ENCODE measurements around the gene PLSCR4.
"Not testable (repeated sequence)": the region's sequence is repeated elsewhere in the genome, so short reads cannot be mapped to it uniquely, and the experiment has no call there.

The PLSCR4 gene

DNA sequence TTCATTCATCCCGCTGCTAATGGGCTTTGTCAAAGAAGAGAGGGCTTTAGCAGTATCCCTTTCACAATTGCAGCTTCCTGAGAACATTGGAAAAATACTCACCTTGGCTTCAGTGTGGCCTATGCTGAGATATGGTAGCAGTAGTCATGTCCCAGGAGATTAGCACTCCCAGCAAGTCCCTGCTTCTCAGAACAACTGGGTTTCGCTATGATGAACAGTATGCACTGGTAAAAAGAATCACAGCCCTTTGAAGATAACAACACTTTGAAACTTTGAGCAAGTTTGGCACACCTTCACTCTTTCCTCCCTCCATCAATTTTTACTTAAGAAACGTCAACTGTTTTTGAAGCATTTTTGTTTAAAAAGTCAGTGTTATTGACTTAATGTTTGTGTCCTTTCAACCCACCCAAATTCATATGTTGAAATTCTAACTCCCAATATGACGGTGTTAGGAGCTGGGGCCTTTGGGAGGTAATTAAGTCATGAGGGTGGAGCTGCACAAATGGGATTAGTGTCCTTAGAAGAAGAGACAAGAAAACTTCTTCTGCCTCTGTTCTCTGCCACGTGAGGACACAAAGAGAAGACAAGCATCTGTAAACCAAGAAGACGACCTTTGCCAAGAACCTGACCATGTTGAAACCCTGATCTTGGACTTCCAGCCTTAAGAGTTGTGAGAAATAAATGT, 17.8 kb upstream of the PLSCR4 start:
- no peak overlapping the region for H3K27ac Mint-ChIP-seq
- H3K9me3 Mint-ChIP-seq = no peaks in the 10 kb centered on the region
- no peak for DNase-seq
- H3K27me3 Mint-ChIP-seq = no peaks in the 10 kb centered on the region
- H3K4me1 Mint-ChIP-seq (ENCODE audit: low read depth in 2 of 2) = no peaks in the 10 kb centered on the region
- H3K4me3 Mint-ChIP-seq = no peak overlapping the region
- no peak for ATAC-seq (replicated peaks)
- no peaks in the 10 kb centered on the region for H3K36me3 Mint-ChIP-seq (ENCODE audit: insufficient read depth)

DNA sequence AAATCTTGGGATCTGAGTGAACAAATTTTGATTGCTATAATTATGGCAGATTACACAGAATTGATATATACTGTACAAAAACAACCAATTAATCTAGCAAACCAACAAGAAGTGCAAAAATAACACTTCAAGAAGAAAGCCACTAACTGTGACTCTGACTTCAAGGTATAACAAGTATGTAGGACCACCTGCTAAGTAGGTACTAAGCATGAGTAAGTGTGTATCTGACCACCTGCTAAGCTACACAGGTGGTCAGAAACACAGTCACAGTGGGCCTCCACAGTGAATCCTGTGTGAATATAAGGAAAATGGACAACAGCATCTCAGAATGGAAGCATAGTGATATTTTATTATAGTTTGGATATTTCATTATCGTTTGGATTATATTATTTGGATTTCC, 14.8 kb upstream of the PLSCR4 start:
- H3K27ac Mint-ChIP-seq = no peak overlapping the region
- H3K4me1 Mint-ChIP-seq (ENCODE audit: low read depth in 2 of 2) = no peaks in the 10 kb centered on the region
- H3K4me3 Mint-ChIP-seq = no peak overlapping the region
- H3K9me3 Mint-ChIP-seq = no peaks in the 10 kb centered on the region
- no peak for ATAC-seq (replicated peaks)
- H3K27me3 Mint-ChIP-seq = no peaks in the 10 kb centered on the region
- no peak for DNase-seq
- no peaks in the 10 kb centered on the region for H3K36me3 Mint-ChIP-seq (ENCODE audit: insufficient read depth)

DNA sequence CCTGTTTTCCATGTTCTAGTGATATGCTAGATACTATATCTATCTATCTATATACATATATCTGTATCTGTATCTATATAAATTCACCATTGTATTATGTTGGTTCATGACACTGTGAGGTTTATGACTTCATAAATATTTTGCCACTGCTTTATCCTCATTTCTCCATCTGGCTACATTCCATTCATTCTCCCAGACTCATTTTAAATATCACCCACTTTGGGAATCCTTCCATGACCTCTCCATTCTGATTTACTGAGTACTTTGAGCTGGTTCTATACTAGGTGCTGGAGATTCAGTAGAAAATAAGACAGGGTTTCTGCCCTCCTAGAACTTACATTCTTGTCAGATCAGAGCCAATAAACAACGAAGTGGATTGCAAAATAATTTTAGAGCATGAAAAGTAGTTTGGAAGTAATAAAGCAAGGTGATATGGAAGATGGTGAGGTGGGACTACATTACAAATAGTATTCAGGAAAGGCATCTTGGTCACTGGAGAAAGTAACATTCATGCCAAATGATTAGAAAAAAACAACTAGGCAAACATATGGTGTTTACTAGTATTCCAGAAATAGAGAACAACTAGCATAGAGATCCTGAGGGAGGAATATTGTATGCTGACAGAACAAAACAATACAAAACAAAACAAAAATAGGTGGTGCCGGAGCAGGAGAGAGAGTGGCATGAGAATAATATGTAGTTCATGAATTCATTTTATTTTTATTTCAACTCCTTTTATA, 11.6 kb upstream of the PLSCR4 start:
- Mint-ChIP-seq H3K4me3 (no peak overlapping the region), H3K4me1 (ENCODE audit: low read depth in 2 of 2) (no peaks in the 10 kb centered on the region), H3K27me3 (peaks cover 0 to 6% of the 10 kb centered on the region in 2 donors), H3K36me3 (ENCODE audit: insufficient read depth) (no peaks in the 10 kb centered on the region), H3K27ac (no peak overlapping the region), H3K9me3 (no peaks in the 10 kb centered on the region)
- DNase-seq (no peak), ATAC-seq (replicated peaks) (no peak)

DNA sequence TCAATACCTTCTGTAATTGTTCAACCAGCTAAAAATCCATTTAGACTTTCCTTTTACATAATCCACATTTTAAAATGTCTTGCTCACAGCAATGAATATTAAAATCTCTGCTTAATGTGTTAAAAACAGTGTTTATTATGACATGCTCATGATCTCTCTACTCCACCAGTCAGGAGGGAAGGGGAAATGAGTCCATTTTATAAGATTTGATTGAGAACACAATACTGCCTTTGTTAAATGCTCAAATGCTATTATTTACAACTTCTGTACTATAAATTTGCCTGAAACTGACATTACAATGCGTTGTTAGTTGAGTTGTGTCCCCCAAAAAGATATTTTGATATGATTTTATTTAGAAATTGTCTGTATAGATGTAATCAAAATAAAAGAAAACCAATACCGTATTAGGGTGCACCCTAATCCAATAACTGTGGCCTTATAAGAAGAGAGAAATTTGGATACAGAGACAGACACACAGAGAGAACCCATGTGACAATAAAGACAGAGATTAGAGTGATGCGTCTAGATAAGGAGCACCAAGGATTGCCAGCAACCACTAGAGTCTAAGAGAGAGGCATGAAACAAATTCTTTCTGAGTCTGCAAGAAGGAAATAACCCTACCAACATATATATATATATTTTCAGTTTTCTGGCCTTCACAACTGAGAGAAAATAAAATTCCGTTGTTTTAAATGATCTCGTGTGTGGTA, 9.1 kb upstream of the PLSCR4 start:
- no peaks in the 10 kb centered on the region for H3K36me3 Mint-ChIP-seq (ENCODE audit: insufficient read depth)
- no peak for ATAC-seq (replicated peaks)

DNA sequence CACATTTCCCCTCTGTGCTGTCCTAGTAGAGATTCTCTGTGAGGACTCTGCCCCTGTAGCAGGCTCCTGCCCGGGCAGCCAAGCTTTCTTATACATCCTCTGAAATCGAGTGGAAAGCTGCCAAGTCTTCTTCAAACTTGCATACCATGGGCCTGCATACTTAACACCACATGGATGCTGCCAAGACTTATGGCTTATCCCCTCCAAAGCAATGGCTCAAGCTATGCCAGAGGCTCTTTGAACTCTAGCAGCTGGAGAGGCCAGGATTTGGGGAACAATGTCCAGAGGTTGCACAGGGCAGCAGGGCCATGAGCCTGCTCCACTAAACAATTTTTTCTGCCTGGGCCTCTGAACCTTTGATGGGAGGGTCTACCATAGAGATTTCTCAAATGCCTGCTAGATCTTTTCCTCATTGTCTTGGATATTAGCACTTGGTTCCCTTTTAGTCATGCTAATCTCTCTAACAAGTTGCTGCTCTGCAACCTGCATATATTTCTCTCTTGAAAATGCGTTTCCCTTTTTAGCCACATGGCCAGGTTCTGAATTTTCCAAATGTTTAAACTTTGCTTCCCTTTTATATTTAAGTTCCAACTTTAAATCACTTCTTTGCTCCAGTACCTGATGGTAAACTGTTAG, 6.1 kb upstream of the PLSCR4 start:
- Mint-ChIP-seq H3K27me3 (peaks cover 5 to 27% of the 10 kb centered on the region in 2 donors), H3K27ac (no peak overlapping the region), H3K36me3 (ENCODE audit: insufficient read depth) (no peaks in the 10 kb centered on the region), H3K4me3 (no peak overlapping the region), H3K9me3 (peaks cover 0 to 1% of the 10 kb centered on the region in 2 donors), H3K4me1 (ENCODE audit: low read depth in 2 of 2) (no peaks in the 10 kb centered on the region)
- DNase-seq (no peak), ATAC-seq (replicated peaks) (no peak)

More for the DNA sequence above, 9.1 kb upstream of the PLSCR4 start:
- Mint-ChIP-seq H3K4me3 (no peak overlapping the region), H3K27me3 (peaks cover 0 to 10% of the 10 kb centered on the region in 2 donors), H3K27ac (no peak overlapping the region), H3K4me1 (ENCODE audit: low read depth in 2 of 2) (no peaks in the 10 kb centered on the region), H3K9me3 (no peaks in the 10 kb centered on the region)
- DNase-seq = no peak

DNA sequence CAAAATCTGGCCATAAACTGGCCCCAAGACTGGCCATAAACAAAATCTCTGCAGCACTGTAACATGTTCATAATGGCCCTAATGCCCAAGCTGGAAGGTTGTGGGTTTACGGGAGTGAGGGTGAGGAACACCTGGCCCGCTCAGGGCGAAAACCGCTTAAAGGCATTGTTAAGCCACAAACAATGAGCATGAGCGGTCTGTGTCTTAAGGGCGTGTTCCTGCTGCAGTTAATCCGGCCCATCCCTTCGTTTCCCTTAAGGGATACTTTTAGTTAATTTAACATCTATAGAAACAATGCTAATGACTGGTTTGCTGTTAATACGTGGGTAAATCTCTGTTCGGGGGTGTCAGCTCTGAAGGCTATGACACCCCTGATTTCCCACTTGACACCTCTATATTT, 1.5 kb upstream of the PLSCR4 start:
- not testable (repeated sequence) for H3K27ac Mint-ChIP-seq; H3K9me3 Mint-ChIP-seq; DNase-seq; H3K4me3 Mint-ChIP-seq; H3K4me1 Mint-ChIP-seq (ENCODE audit: low read depth in 2 of 2); ATAC-seq (replicated peaks); H3K36me3 Mint-ChIP-seq (ENCODE audit: insufficient read depth)
- peaks cover 27 to 41% of the 10 kb centered on the region in 2 donors for H3K27me3 Mint-ChIP-seq

DNA sequence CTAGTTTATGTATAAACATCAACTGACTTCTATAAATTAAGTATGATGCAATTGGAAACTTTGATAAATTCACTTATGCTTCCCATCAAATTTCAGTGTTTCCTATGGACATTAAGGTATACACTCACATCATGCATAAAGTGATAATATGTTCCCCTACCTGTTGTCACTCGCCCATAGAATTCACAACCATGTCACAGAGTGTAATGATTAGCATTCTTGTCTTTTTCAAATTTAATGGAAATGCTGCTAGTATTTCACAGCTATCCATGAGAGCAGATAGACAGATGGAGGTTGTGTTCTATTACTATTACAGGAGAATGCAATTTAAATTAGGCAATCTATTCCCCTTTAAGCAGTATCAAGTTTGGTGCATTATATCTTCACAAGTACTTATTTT, 984 bp downstream of the PLSCR4 start:
- H3K4me3 Mint-ChIP-seq = peak overlapping the region in 1 of 2 donors; percentile 70
- H3K27me3 Mint-ChIP-seq = peaks cover 27 to 38% of the 10 kb centered on the region in 2 donors
- H3K36me3 Mint-ChIP-seq (ENCODE audit: insufficient read depth) = no peaks in the 10 kb centered on the region
- no peak overlapping the region for H3K27ac Mint-ChIP-seq
- DNase-seq = no peak
- H3K4me1 Mint-ChIP-seq (ENCODE audit: low read depth in 2 of 2) = peaks cover 0 to 4% of the 10 kb centered on the region in 2 donors
- no peak for ATAC-seq (replicated peaks)
- H3K9me3 Mint-ChIP-seq = peaks cover 0 to 1% of the 10 kb centered on the region in 2 donors

DNA sequence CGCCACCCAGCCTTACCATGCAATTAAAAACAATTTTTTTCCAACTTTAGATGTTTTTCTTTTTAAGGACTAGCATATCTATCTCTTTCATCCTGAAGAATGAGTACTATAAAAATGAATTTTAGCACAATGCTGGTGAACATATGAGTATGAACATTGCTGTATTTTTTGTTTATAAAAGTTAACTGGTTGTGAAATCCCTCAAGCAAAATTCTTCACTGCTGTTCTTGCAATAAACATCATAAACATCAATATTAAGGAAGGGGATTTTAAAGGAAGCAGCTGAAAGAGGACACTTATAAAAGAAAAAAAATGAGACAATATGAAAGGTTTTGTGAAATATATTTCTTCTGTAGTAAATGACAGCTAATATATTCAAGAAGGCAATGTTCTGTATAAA, 3.0 kb downstream of the PLSCR4 start:
- no peak overlapping the region for H3K27ac Mint-ChIP-seq
- H3K9me3 Mint-ChIP-seq = no peaks in the 10 kb centered on the region
- H3K4me1 Mint-ChIP-seq (ENCODE audit: low read depth in 2 of 2) = peaks cover 0 to 4% of the 10 kb centered on the region in 2 donors
- ATAC-seq (replicated peaks) (no peak), DNase-seq (no peak)
- H3K36me3 Mint-ChIP-seq (ENCODE audit: insufficient read depth) = no peaks in the 10 kb centered on the region
- H3K27me3 Mint-ChIP-seq = peaks cover 27 to 30% of the 10 kb centered on the region in 2 donors
- H3K4me3 Mint-ChIP-seq = no peak overlapping the region

DNA sequence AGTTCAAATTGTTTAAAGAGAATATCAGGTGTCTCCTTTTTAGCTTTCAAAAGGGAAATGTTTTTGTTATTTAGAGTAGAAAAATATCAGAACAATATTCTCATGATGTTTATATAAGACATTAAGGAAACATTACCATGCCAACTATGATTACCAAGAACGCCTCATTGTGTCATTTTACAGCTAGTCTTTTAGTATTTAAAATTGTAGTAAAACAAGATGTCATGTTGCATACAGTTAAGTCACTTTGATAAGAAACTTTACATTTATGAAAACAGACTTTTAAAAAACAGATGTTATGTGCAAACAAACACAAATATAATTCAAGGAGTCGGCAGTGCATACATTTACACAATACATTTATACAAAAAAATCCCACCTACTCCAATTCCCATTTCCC, 4.4 kb downstream of the PLSCR4 start:
- DNase-seq (no peak), ATAC-seq (replicated peaks) (no peak)
- H3K4me1 Mint-ChIP-seq (ENCODE audit: low read depth in 2 of 2) = peaks cover 0 to 4% of the 10 kb centered on the region in 2 donors
- H3K4me3 Mint-ChIP-seq = no peak overlapping the region
- H3K36me3 Mint-ChIP-seq (ENCODE audit: insufficient read depth) = no peaks in the 10 kb centered on the region
- H3K9me3 Mint-ChIP-seq = no peaks in the 10 kb centered on the region
- peaks cover 16 to 18% of the 10 kb centered on the region in 2 donors for H3K27me3 Mint-ChIP-seq
- H3K27ac Mint-ChIP-seq = no peak overlapping the region

DNA sequence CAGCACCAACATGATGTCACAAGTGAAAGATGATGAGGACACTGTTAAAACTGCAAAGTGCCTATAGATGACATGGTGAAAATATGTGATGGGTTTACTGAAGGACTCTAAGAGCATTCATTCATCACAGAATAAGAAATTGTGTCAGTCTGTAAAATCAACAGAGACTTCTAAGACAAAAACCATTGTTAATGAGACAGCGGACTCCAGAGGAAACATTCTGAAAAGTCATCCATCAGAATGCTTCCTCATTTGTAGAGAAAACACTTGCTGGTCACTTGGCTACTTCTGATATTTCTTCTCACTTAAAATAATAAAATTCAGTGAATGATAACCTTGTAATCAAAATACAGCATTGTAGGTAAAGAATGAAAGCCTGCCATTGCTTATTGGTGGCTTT, 7.3 kb downstream of the PLSCR4 start:
- no peaks in the 10 kb centered on the region for H3K36me3 Mint-ChIP-seq (ENCODE audit: insufficient read depth)
- H3K27ac Mint-ChIP-seq = no peak overlapping the region
- H3K9me3 Mint-ChIP-seq = no peaks in the 10 kb centered on the region
- DNase-seq (no peak), ATAC-seq (replicated peaks) (no peak)
- H3K27me3 Mint-ChIP-seq = no peaks in the 10 kb centered on the region
- no peak overlapping the region for H3K4me3 Mint-ChIP-seq
- H3K4me1 Mint-ChIP-seq (ENCODE audit: low read depth in 2 of 2) = no peaks in the 10 kb centered on the region

DNA sequence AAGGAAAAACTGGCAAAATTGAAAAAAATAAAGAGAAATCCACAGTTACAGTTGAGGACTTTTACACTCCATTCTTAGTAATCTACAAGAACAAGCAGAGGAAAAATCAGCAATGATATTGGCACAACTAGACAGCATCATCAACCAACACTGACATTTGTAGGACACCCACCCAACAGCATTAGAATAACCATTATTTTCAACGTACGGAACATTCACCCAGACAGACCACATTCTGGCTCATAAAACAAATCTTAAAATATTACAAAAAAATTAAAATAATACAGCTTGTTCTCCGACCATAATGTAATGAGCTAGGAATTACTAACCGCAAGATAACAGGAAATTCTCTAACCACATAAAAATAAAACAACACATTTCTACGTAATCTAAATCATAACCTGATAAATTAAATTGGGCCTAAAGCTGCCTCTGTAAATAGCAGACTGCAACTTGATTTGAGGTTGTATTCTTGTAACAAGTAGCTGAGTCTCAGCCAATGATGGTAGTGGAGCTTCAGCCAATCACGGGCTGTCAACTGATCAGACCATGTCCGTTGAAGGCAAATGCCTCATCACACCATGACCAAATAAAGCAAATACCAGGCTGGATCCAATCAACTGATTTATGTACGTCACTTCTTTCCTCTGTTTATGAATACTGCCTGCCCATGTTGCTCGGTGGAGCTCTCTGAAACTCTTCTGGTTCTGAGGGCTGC, 9.2 kb downstream of the PLSCR4 start:
- Mint-ChIP-seq H3K27ac (no peak overlapping the region), H3K36me3 (ENCODE audit: insufficient read depth) (no peaks in the 10 kb centered on the region), H3K4me3 (no peak overlapping the region), H3K4me1 (ENCODE audit: low read depth in 2 of 2) (no peaks in the 10 kb centered on the region), H3K9me3 (no peaks in the 10 kb centered on the region), H3K27me3 (no peaks in the 10 kb centered on the region)
- DNase-seq (no peak), ATAC-seq (replicated peaks) (no peak)

DNA sequence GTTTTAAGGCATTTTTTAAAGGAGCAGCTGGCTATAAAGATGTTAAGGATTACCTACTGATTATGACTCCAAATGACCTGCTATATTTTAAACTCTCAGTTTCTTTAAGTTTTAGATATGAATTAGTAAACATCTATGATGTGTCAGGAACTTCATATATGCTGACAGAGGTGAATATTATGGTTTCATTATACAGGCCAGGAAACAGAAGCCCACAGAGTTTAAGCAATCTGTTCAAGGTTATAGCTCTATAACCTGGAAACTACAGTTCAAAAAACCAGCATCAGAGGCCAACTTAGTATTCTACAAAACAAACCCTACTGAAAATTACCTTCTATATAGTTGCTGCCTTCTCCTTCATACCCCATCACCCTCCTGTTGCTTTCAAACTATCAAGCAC, 17.4 kb downstream of the PLSCR4 start:
- Mint-ChIP-seq H3K9me3 (peaks cover 8 to 12% of the 10 kb centered on the region in 2 donors), H3K36me3 (ENCODE audit: insufficient read depth) (no peaks in the 10 kb centered on the region), H3K4me1 (ENCODE audit: low read depth in 2 of 2) (no peaks in the 10 kb centered on the region), H3K27ac (no peak overlapping the region), H3K27me3 (no peaks in the 10 kb centered on the region), H3K4me3 (no peak overlapping the region)
- ATAC-seq (replicated peaks) = no peak
- DNase-seq = no peak

DNA sequence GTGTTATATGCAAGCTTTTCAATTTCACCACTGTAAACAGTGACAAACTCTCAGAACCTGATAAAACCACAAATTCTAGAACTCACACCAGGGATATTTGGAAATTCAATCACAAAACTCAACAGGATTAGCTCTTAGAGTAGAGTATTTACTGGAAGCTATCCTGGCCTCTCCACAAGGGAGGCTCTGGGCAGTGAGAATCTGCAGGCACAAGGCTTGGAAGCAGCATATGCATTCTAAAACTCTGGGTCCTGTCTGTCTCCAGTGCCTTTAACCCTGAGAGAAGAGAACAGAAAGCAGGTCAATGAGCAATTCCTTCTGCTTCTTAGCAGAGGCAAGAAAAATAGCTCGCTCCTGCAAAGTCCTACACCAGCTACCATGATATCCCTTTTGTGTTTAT, 23.4 kb downstream of the PLSCR4 start:
- H3K36me3 Mint-ChIP-seq (ENCODE audit: insufficient read depth) = no peaks in the 10 kb centered on the region
- no peak overlapping the region for H3K27ac Mint-ChIP-seq
- no peaks in the 10 kb centered on the region for H3K27me3 Mint-ChIP-seq
- ATAC-seq (replicated peaks) (no peak), DNase-seq (no peak)
- H3K9me3 Mint-ChIP-seq = no peaks in the 10 kb centered on the region
- no peak overlapping the region for H3K4me3 Mint-ChIP-seq
- no peaks in the 10 kb centered on the region for H3K4me1 Mint-ChIP-seq (ENCODE audit: low read depth in 2 of 2)
